GM21447 (cell line): Measurements from ENCODE around the gene TXNRD1.
"Not testable (repeated sequence)": the region's sequence is repeated elsewhere in the genome, so short reads cannot be mapped to it uniquely, and the experiment has no call there.

Experiments used
- ATAC-seq: cut with Tn5 transposase; IDR thresholded peaks from one replicate; pipeline ENCODE4 v1.9.1; 2021; ENCODE audit not compliant: unreplicated experiment

Gene TXNRD1

DNA sequence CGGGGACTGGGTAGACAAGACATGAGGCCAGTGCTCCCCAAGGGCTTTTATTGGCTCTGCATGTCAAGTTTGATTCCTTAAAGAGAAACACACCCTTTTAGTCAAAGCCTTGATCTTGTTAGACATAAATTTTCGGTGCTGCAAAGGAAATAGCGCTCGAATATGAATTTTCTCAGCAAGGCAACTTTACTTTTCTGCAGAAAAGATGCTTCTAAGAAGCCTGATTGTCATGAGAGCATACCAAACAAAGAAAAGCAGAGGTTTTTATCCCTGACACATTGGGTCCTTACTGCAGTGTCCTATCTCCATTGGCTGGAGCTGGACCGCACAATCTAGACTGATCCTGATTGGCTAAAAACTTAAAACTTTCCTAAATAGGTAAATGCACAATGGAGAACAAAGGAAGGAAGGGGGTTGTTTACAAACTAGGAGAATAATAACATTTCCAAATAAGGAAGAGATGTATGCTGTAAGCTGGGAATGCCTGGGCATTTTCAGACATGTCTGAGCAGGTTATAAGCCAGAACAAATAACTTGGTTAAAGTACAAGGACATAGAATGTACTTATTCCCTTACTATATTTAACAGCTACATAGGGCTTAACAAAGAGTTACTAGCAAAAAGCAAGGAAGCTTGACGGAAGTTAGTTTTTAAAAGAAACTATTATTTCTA is 17.2 kb downstream of the TXNRD1 start:
- no peak for ATAC-seq

DNA sequence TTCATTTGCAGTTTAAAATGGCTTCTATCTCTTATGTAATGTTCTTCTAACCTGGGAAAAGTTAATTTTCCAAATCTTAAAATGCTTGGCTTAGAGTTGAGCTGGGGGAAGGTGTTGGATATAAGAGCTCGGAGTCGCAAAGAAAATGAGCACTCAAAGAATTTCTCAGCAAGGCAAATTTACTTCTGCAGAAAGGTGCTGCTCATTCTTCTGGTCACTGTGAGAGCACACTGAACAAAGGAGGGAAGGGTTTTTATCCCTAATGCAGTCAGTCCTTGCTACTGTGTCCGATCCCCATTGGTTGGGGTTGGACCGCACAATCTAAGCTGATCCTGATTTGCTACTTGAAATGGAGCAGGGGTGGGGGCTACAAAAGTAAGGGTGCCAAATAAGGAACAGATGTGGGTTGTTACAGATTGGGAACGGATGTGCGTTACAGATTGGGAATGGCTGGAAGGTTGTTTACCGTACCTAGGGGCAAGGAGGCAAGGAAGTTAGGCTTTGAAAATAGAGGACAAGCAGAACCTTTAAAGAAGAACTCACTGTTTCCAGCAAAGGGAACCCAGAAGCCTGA is 19.4 kb downstream of the TXNRD1 start:
- no peak for ATAC-seq

DNA sequence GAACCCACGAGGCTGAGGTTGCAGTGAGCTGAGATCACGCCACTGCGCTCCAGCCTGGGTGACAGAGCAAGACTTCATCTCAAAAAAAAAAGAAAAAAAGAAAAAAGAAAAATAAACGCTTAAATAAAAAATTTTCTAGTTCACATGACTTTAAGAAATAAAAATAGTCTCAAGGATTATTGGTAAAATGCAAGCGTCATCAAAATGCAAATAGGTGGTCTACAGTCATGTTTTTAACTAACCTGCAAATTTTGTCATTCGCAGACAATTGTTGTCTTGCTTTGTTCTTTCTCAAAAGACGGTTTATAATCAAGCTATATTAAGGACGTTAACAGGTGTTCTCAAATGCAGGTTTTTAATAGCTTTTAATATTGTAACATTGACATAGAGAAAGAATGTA is 22.4 kb downstream of the TXNRD1 start:
- ATAC-seq, result no peak

DNA sequence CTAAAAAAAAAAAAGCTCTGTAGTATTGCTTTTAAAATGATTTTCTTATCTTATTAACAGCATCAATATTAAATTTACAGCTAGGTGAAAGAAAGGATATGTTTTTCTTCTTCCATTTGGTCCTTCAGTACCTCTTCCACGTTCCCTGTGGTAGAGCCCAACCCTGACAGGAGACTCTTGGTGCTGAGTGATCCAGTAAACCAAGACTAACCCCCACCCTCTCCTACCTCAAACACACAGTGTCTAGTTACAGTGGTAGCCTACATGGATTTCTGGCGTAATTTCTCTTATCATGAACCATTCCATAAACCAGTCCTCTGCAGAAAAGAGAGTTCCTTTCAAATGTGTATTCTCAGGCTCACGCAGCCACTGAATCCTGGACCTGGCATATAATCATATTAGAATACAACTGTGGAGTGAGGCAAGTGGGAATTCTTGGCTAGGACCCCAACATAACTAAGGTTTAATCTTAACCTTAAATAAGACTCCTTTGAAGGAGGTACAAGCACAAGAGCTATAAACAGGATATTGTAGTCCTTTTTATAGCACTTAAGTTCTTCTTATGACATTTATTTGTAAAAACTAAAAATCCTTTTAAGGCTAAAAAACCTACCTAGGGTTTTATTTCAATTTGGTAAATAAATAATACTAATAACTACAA is 27.1 kb downstream of the TXNRD1 start:
- ATAC-seq, result no peak

DNA sequence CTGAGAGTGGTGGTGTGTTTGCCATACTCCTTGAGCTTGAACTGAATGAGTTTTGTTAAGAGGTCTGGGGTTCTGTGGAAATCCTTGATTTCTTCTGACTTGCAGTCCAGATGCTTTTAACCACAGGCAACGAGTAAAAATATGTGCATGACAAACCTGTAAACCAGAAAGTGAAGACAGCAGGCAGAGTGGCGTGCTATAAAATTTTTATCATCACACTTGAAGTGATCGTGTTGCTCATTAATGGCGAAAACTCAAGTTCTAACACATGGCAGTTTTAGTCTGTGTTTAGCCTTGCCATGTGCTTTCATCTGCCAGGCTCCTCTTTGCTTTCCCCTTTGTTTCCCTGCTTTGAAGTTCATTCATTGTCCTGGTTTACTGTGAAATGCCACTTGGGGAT is 28.0 kb downstream of the TXNRD1 start:
- ATAC-seq, result no peak

DNA sequence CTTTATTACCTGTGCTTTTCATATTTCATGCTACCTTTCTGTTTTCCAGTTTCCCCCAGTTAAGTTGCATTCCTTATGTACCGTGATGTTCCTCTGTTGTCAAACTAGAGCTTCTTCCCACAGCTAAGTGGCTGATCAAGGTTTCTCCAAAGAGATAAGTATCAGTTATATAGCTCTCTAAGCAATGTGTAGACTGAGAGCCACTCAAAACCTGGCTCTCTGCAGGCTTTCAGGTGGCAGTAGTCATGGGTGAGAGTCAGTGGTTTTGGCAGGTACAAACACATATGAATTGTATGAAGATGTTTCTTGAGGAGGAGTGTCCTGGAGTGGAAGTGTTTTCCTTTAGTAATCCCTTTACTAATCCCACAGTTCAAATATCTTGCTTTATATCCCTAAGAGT is 28.4 kb downstream of the TXNRD1 start:
- ATAC-seq, result no peak

DNA sequence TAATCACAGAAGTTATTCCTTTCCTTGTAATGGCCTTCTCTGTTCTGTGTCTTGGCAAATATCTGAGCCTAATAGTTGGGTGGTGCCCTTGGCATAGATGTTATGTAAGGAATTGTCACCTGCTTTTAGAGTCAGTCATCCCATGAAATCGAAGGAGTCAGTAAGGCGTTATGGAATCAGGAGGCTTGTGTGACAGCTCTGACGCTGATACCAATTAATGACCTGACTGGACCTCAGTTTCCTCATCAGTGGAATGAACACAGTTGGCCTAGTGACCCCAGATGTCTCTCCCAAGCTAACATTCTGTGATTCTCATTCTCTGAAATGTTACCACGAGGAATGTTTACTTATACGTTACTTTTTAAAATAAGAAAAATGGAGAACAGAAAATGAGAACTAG is 32.1 kb downstream of the TXNRD1 start:
- ATAC-seq, result no peak

DNA sequence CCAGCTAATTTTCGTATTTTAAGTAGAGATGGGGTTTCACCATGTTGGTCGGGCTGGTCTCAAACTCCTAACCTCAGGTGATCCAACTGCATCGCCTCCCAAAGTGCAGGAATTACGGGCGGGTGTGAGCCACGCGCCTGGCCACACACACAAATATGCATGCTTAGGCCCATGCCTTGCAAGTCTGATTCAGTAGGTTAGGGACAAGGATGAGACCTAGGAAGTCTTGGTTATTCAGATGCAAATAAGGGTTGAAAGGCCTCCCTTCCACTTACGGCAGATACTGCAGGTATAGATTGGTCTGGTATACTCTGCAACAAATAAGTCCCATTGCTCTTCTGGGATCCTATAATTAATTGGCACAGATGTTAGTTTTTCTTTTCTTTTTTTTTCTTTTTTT is 32.9 kb downstream of the TXNRD1 start:
- ATAC-seq, result no peak

DNA sequence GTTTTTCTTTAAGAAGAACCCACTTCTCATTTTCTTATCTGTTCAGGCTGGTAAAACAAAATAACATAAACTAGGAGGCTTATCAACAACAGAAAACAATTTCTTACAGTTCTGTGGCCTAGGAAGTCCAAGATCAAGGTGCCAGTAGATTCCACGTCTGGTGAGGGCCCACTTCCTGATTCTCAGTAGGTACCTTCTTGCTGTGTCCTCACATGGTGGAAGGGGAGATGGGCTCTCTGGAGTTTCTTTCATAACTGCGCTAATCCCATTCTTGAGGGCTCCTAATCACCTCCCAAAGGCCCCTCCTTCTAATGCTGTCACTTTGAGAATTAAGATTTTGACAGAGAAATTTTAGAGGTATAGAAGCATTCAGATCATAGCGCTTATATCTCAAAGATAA is 33.4 kb downstream of the TXNRD1 start:
- no peak for ATAC-seq

DNA sequence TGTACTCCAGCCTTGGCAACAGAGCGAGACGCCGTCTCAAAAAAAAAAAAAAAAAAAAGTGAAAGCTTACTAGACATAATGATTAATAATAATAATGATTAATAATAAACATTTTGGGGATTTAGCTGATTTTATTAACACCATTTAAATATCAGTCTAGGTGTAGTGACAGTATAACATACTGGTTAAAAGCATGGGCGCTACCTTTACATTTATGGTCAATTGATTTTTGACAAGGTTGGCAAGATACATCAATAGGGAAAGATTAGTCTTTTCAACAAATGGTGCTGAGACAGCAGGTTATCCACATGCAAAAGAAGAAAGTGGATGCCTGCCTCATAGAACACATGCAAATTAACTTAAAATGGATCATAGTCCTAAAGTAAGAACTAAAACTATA is 34.3 kb downstream of the TXNRD1 start:
- no peak for ATAC-seq

DNA sequence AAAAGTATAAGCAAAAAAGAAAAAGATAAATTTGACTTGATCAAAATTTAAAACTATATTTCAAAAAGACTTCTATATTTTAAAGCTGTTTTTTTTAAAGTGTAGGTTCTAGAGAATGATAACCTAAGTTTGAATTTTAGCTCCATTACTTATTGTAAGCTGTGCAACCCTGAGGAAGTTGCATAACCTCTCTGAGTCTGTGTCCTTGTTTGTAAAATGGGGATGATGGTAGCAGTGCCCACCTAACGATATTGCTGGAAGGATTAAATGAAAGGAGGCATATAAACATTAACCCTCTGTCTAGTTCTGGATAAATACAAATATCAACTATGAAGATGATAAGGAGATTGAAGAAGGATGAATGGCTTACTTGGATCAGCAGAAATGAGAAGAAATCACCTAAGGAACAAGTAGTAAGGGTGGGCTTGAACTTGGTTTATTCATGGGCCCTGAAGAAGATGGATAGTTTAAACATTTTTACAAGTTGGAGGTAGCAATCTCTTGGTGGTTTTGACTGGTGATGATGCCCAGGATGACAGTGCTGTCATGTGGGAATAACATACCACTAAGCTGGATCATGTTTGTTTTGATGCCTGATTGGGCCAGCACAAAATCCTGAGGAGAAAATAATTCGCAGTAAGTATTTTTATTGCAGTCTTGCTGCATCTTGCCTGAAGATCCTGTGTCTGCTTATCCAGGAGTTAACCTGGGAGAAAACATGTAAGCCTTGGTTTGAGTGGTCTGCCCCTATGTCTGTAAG is 35.0 kb downstream of the TXNRD1 start:
- no peak for ATAC-seq

DNA sequence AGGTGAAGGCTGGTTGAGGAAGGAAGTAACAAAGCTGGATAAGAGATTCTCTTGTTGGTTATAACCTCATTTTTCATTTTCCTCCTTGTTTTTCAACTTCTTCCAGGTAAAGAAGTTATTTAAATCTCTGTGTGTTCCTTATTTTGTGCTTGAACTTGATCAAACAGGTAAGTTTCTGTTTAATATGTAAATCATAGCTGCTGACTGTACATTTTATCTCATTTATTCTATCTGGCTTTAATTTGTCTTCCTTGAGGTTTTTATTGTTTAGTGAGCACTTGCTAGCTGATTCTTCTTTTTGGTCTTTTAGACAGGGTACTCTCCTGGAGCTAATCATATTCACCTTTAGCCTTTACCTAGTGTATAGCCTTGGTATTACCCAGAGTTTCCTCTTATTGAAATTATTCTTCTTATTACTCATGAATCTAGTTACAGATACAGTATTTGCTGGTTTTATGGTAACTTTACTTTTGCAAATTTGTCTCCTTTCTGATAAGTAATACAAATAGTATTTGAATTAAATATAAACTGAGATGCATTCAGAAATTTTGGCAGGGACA is 42.4 kb downstream of the TXNRD1 start:
- ATAC-seq, result no peak

DNA sequence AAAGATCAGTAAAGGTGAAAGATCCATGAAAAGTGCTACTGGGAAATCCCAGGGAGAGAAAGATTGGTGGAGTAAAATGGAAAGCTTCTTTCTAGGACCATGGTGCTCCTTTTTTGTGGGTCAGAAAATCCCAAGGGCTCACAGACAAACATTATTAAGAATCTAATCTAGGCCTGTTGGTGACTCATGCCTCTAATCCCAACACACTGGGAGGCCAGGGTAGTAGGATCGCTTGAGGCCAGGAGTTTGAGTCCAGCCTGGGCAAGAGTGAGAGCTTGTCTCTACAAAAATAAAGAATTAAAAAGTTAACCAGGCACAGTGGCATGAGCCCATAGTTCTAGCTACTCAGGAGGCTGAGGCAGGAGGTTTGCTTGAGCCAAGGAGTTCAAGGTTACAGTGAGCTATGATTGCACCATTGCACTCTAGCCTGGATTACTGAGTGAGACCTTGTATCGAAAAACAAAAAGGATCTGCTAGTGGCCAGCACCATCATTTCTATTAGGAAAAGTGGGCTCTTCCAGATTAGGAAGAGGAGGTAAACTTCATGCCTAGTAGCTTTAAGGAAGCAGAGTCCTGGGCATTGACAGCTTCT is 43.0 kb downstream of the TXNRD1 start:
- no peak for ATAC-seq

DNA sequence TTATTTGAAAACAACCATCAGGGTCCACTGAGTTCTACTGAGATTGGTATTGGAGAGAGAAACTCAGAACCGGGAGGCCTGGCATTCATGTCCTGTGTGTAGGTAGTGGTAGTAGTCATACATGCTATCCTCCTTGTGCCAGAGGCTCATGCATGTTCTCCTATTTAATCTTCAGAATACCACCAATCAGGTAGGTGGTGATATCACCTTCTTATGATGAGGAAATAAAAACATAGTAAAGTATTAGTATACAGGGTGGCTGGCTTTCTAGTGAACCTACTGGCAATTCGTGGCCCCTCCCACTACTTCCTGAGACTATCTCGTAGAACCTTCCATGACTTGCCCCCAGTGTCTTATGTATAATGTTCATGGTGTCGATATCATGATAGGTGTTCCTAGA is 47.4 kb downstream of the TXNRD1 start:
- ATAC-seq, result no peak

DNA sequence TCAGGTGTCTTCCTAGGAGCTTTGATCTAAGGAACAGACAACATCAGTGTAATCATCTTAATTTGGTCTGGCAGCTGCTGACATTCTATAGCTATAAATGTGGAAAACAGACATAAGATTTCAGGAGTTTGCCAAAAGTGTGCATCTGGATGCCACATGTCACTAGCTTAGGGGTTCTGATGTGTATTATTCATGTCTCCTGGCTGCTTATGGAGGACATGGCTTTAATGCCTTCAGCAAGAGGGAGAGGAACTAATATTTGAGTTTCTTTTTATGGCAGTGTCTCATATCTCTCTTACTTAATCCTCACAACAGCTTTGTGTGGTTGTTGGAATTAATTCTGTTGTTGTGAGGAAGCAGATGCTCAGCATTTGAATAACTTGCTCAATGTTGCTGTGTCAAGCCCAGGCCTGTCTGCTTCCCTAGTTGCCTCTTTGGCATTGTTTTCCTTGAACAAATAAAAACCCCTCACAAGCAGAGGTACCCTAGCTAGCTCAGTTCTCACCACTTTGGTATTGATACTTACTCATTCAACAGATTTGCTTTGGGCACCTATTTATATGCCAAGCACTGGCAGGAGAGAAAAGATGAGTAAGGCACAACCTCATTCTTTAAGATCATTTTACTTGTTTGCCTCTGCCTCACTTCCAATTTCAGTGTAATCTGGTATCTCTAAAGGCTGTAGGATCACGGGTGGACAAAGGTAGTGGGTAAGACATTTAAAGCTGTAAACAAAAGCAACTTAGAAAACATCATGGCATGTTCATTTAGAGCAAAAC is 48.2 kb downstream of the TXNRD1 start:
- no peak for ATAC-seq

DNA sequence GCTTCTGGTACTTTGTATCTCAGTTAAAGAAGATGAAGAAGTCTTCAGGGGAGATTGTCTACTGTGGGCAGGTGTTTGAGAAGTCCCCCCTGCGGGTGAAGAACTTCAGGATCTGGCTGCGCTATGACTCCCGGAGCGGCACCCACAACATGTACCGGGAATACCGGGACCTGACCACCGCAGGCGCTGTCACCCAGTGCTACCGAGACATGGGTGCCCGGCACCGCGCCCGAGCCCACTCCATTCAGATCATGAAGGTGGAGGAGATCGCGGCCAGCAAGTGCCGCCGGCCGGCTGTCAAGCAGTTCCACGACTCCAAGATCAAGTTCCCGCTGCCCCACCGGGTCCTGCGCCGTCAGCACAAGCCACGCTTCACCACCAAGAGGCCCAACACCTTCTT is 49.9 kb downstream of the TXNRD1 start:
- ATAC-seq, result not testable (repeated sequence)

DNA sequence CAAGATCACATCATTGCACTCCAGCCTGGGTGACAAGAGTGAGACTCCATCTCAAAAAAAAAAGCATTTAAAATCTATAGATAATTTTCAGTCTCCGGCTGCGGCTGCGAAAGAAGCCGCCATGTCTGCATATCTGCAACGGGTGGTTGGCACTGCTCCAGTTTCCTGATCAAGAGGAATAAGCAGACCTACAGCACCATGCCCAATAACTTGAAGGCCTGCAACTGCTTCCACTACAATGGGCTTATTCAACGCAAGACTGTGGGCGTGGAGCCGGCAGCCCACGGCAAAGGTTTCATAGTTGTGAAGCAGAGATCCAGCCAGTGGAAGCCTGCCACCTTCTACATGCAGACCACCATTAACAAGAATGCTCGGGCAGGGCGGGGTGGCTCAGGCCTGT is 57.4 kb downstream of the TXNRD1 start:
- no peak for ATAC-seq

DNA sequence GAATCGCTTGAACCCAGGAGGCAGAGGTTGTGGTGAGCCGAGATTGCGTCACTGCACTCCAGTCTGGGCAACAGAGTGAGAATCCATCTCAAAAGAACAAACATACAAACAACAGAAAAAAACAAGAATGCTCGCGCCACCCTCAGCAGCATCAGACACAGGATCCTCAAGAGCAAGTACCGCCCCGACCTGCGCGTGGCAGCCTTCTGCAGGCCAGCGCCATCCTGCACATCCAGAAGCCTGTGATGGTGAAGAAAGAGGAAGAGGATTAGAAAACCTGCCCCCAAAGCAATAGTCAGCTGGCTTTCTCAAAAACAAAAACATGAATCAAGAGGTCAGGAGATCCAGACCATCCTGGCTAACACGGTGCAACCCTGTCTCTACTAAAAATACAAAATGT is 57.9 kb downstream of the TXNRD1 start:
- no peak for ATAC-seq

DNA sequence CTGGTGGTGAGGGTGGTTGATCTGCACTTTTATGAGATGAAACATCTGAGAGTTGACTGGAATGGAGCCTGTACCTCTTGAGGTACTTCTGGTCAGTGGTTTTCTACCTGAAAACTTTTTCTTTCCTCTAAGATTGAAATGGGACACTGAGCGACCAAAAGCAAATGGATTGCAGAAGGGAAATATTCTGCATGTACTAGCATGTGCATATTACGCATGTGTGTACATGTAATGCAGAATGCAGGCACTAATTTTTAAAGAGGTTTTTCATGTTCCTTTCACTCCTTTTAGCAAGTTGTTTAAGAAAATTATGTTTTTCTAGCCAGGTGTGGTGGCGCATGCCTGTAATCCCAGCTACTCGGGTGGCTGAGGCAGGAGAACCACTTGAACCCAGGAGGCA is 59.2 kb downstream of the TXNRD1 start:
- no peak for ATAC-seq

DNA sequence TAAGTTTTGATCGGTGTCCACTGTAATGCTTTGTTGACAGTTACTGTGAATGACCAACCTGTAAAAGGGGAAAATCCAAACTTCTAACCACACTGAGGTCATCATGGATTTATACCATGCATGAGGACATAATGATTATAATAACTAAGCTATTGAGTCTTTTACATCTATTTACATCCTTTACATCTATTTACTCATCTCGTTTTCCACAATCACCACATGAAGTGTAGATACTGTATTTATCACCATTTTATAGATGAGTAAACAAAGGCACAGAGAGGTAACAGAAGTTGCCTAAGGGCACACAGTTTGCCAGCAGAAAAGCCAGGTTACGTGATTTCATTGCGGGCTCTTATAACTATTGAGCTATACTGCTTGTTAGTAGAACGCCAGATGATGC is 60.1 kb downstream of the TXNRD1 start:
- no peak for ATAC-seq
